Pulmonary artery endothelial cell (primary cell): ENCODE results near the gene FBXL2. TPM values are rescaled to one million over a fixed set of nuclear protein-coding genes. Genes with fewer than 3 reads are reported as not detected.
"Not testable (repeated sequence)": the region's sequence is repeated elsewhere in the genome, so short reads cannot be mapped to it uniquely, and the experiment has no call there.

Experiments used
- DNase-seq: peaks from one replicate; pipeline ENCODE4 v3.0.0-alpha.2; 2011; ENCODE audit warnings: low read depth, low spot score
- total RNA-seq: library from RNA; depleted of rRNA; stranded (reverse); fragments of >200 nt; gene quantifications from 2 replicates; pipeline ENCODE4 v1.2.3, GENCODE V29; 2014

The FBXL2 gene
- total RNA-seq, 1 donor from 2014 or later, result 14.5 TPM

DNA sequence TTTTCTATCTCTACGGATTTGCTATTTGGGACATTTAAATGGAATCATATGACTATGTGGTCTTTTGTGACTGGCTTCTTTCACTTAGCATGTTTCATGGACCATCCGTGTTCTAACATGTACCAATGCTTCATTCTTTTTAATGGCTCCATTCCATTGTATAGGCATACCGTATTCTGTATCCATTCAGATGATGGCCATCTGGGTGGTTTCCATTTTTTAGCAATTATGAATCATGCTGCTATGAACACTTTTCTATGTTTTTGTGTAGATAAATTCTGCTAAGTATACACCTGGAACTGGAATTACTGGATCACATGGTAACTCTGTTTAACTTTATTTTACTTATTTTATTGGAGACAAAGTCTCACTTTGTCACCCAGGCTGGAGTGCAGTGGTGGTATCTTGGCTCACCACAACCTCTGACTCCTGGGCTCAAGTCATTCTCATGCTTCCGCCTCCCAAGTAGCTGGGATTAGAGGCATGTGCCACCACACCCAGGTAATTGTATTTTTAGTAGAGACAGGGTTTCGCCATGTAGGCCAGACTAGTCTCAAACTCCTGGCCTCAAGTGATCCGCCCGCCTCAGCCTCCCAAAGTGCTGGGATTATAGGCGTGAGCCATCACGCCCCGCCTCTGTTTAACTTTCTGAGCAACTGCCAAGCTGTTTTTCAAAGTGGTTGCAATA, 149.5 kb downstream of the FBXL2 start:
- no peak for DNase-seq

GRCh38 chr3:33428734-33429133, 151.5 kb downstream of the FBXL2 start:
- no peak for DNase-seq

- DNase-seq, result not testable (repeated sequence)
Measured at GRCh38 chr3:33429306-33429705, 152.1 kb downstream of the FBXL2 start.

DNA sequence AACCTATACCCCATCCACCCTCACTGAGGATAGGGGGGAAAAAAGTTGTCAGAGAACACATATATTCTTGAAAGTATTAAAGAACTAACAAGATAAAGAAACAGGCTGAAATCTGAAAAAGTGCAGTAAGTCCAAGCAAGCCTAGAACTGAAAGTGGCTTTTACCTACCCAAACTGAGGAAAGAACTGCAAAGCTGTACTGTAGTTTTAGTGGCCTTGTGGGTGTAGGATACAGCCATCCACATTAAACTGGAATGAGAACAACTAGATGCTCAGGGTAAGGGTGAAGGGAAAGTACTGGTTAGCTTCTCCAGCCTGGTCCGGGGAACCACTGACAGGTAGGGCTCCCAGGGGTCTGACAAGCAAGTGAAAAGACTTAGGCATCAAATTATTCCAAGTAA, 152.8 kb downstream of the FBXL2 start:
- no peak for DNase-seq

- no peak for DNase-seq
Measured at GRCh38 chr3:33430571-33430970, 153.3 kb downstream of the FBXL2 start.

- DNase-seq, result no peak
Measured at GRCh38 chr3:33433843-33434242, 156.6 kb downstream of the FBXL2 start.

Other genes starting within 250 kb of the FBXL2 start
- 51.6 and 61.5 TPM in 2 replicates for gene GLB1, start 180.3 kb upstream of the FBXL2 start, total RNA-seq
- gene TMPPE, start 180.3 kb upstream of the FBXL2 start, total RNA-seq, result 6.5 and 11.1 TPM in 2 replicates
- 192 and 210 TPM in 2 replicates for gene CRTAP, start 163.4 kb upstream of the FBXL2 start, total RNA-seq
- gene SUSD5, start 58.6 kb upstream of the FBXL2 start, total RNA-seq, result 0.59 and 3.8 TPM in 2 replicates
- 59.8 and 86.2 TPM in 2 replicates for gene UBP1, start 163.0 kb downstream of the FBXL2 start, total RNA-seq